Activated naive CD4-positive, alpha-beta T cell (primary cell): ENCODE results near the gene TFB2M.
"Not testable (repeated sequence)": the region's sequence is repeated elsewhere in the genome, so short reads cannot be mapped to it uniquely, and the experiment has no call there.

ENCODE experiments used
- DNase-seq, 4 experiments: peaks; one replicate each; lab custom pipeline; 2025; lab: John Stamatoyannopoulos, UW

The TFB2M gene

GRCh38 chr1:246583056-246583440, 17.0 kb upstream of the TFB2M start:
- DNase-seq: no peak

GRCh38 chr1:246582301-246583055, 16.4 kb upstream of the TFB2M start:
- DNase-seq: no peak

DNA sequence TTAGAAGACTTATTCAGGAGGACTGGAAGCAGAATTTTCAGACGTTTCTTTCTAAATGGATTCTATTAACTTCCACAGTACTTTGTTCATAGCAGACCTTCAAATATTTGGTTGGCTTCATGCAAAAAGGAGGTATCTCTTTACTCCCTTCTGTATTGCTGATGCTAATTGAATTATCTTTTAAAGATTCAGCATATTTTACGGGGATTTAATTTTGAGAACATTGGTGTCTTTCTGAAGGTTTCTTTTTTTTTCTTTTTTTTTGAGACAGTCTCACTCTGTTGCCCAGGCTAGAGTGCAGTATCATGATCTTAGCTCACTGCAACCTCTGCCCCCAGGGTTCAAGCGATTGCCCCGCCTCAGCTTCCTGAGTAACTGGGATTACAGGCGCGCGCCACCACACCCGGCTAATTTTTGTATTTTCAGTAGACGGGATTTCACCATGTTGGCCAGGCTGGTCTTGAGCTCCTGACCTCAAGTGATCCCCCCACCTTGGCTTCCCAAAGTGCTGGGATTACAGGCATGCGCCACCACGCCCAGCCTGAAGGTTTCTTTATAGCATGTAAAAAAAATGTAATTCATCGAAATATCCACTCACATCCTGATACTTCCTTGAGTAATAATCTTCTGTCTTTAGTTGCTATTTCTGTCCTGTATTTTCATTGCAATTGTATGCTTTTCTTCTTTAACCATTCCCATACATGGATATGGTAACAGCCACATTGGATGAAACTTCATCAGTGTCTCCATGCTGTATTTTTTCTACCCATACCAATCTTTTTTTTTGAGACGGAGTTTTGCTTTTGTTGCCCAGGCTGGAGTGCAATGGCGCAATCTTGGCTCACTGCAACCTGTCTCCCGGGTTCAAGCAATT, 14.7 kb upstream of the TFB2M start:
- no peak for DNase-seq

DNA sequence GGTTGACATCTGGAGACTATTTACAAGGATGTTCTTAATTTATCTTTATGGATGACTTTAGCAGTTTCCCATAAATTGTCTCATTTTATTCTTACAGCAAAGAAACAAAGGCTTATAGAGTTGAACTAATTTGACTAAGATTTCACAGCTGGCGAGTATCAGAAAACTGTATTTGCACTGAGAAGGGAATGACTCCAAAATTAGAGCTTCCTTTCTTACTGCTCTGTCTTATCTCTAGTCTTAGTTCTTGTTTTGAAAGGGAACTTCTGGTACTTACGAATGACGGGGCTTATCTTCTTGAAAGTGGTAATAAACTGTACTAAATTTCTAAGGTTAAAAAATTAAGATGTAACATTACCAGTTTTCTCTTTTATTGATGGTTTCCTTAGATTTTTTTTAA, 13.8 kb upstream of the TFB2M start:
- no peak for DNase-seq

DNA sequence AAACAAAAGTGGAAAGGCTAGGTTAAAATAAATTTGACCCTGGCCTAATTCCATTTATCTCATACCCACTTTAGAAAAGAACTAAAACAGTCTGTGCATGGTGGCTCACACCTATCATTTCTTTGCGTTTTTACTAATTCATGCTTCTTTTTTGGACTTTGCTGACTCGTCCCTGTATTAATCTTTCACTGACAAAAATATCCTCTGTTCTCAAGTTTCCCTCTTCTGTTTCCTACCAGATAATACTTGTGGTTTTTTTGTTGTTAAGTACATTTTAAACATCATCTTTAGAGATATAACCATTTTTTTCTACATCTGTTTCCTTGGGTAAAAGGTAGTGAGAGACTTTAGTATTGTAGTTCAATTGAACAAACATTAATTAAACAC, 11.7 kb upstream of the TFB2M start:
- DNase-seq: no peak

- DNase-seq: no peak
These were observed 11.1 kb upstream of the TFB2M start for GRCh38 chr1:246577082-246577719.

GRCh38 chr1:246576709-246577032, 10.6 kb upstream of the TFB2M start:
- DNase-seq: no peak

DNA sequence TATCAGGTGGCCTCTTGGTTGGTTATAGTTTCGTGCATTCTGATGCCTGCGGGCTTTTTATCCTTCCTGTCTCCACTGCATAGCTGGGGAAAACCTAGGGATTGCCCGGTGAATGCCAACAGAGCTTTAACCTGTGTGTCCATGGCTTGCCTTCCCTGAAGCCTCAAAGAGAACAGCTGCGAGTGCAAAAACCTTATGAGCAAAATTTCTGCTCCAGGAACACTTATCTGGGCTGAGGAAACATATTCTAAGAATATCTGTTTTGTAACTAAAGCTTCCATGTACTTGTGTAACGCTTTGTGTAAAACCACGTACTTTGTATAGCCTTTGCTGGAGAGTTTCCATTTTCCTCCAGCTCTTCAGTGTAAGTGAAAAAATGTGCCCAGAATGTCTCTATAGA, 7.4 kb upstream of the TFB2M start:
- DNase-seq: no peak

GRCh38 chr1:246572785-246573184, 6.7 kb upstream of the TFB2M start:
- DNase-seq: no peak

DNA sequence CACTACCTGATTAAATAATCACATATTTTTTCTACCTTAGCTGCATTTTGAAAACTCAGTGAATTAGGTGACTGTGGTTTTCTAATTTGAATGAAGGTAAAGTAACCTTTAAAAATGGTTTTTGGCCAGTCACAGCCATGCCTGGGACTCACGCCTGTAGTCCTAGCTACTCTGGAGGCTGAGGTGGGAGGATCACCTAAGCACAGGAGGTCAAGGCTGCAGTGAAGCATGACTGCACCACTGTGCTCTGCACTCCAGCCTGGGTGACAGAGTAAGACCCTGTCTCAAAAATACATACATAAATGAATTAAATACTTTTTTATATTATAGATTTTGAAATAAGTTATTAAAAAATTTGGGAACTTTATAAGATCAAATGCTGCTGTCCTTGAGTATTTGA, 5.9 kb upstream of the TFB2M start:
- DNase-seq: no peak

DNA sequence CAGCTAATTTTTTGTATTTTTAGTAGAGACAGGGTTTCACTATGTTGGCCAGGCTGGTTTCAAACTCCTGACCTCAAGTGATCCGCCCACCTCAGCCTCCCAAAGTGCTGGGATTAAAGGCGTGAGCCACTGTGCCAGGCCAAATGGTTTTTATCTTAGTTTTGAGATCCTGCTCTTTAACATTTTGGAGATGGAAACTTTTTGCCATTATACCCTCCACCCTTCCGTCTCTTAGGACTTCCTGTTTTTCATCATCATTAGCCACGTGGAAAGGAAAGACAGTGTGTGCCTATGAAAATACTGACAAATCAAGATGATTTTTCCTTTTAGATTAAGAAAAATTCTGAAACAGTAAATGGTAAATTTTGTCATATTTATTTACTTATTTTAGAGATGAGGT, 5.2 kb upstream of the TFB2M start:
- not testable (repeated sequence) for DNase-seq

DNA sequence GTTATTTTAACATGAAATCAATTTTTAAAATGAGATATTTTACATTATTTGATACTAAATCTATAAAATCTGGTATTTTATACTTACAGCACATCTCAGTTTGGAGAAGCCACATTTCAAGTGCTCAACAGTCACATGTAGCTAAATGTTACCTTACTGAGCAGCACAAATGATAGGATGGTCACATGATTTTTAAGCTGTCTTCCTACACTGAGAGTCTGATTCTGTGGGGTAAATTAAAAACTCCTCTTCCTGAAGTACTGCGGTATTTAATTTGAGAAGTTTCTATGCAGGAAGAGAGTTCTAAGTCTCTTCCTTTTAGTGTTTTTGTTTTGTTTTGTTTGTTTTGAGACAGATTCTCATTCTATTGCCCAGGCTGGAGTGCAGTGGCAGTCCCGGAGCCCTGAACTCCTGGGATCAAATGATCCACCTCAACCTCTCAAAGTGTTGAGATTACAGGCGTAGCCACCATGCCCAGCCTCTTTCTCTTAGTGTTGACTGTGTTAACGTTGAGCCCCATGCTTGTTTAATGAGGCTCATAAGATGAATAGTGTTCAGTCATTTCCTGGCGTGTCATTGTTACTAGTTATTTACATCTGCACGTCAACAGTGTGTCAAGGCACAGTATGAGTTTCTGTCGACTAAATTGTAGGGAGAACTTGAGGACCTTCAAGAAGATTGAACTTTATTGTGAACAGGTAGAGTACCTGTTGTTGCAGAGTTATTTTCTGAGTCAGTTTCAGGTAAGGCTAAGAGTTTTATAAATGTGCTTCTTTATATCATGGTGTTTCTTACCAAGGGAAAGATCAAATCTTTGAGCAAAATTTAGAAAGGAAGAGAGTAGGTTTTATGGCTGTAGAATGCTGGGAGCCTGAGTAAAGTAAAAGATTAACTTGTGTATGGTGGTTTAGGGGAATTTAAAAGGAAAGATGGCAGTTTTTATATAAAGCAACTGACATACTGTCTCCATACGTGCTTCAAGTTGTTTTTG, 3.5 kb upstream of the TFB2M start:
- no peak for DNase-seq

DNA sequence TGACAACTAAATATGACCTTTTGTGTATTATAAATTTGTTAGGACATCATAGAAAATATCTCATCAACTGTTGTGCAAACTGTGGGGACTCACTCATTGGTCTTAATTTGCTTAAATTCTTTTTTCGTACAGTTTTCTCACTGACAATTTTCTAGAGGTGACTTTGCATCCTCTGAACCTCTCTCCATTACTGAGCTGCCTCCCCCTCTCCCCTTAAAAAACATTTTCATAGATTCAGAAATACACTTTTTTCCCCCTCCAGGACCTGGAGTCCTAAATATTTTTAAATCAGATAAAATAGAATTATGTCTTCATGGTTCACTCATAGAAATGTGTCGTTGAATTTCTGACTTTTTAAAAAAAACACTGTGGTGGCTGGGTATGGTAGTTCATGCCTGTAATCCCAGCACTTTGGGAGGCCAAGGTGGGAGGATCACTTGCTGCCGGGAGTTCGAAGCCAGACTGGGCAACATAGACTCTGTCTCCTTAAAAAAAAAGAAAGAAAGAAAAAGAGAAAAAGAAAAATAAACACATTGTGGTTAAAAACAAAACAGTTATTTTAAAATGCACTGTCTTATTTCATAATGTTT, 1.7 kb upstream of the TFB2M start:
- no peak for DNase-seq

GRCh38 chr1:246566813-246567645, 968 bp upstream of the TFB2M start:
- DNase-seq: peak in 2 of 4 experiments; percentile 29 to 37

DNA sequence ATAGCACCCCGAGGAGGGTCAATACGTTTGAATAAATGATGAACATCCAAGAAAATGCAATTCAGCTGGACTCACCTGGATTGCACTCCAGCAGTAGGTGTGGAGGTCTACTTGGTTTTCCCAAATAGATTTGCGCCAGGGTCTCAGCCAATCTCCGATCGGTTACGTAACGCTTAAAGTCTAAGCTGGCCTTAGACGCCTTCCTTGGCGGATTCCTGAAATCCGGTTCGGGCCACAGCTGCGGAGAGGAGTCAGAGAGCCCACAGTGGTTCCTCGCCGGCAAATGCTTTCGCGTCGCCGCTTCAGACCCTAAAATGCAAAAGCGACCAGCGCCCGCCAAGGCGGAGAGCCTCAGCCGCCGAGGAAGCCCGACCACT, 322 bp downstream of the TFB2M start:
- DNase-seq: no peak

DNA sequence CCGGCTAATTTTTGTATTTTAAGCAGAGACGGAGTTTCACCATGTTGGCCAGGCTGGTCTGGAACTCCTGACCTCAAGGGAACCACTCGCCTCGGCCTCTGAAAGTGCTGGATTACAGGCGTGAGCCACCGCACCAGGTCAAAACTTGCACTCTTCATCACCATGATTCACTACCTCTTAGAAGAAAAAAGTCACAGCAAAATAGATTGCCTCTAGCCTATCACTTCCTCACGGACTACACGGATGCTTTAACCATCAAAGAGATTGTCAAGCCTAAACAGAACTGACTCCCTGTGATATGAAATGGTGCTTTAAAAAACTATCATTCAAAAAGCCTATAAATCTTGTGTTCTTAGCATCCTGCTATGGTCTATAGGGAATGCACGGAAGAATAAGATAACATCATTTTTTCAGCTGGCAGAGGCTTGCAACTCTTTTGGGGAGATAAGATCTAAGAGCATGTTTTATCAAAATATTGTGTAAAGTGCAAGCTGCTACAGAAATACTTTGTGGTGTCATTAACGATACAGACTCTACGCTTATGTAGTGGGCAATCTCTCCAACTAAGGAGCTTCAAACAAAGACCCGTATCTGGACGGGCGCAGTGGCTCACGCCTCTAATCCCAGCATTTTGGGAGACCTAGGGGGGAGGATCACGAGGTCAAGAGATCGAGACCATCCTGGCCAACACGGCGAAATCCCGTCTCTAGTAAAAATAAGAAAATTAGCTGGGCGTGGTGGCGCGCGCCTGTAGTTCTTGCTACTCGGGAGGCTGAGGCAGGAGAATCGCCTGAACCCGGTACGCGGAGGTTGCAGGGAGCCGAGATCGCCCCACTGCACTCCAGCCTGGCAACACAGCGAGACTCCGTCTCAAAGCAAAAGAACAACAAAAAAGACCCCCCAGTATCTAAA, 966 bp downstream of the TFB2M start:
- no peak for DNase-seq

- not testable (repeated sequence) for DNase-seq
These were observed 5.2 kb downstream of the TFB2M start for GRCh38 chr1:246560833-246561232.

DNA sequence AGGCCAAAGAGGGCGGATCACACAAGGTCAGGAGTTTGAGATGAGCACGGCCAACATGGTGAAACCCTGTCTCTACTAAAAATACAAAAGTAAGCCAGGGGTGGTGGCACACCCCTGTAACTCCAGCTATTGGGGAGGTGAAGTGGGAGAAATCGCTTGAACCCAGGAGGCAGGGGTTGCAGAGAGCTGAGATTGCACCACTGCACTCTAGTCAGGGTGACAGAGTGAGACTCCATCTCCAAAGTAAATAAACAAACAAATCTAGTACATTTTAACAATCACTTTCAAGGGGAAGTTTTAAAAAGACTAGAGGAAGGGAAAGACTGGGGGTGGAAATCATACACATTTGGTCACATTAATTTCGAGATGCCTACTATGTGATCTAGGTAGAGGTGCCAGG, 6.8 kb downstream of the TFB2M start:
- no peak for DNase-seq

DNA sequence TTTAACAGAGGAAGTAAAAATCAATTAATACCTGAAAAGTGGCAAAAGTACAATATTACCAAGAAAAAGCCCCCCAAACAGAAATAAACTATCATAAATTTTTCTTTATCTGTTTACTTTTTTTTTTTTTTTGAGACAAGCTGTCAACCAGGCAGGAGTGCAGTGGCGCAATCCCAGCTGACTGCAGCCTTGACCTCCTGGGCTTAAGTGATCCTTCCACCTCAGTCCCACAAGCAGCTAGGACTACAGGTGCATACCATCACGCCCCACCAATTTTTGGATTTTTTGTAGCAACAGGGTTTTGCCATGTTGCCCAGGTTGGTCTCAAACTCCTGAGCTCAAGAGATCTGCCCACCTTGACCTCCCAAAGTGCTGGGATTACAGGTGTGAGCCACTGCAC, 8.0 kb downstream of the TFB2M start:
- DNase-seq: no peak

DNA sequence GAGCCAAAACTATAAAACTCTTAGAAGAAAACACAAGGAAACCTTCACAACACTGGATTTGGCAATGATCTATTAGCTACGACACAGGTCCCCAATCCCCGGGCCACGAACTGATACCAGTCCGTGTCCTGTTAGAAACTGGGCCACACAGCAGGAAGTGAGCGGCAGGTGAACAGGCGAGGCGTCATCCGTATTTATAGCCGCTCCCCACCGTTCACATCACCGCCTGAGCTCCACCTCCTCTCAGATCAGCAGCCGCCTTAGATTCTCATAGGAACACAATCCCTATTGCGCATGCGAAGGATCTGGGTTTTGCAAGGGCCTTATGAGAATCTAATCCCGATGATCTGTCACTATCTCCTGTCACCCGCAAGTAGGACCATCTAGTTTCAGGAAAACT, 11.9 kb downstream of the TFB2M start:
- no peak for DNase-seq
